HepG2 (cell line): ENCODE results near the gene RBX1. TPM values are rescaled to one million over a fixed set of nuclear protein-coding genes. Genes with fewer than 3 reads are reported as not detected.
A peak's percentile ranks its signal among the peaks of the same experiment; 100 is the strongest.

Experiments
- ATAC-seq: fragments of 200-7000 bp; cut with Tn5 transposase; 3 replicates; pipeline ENCODE4 v1.9.1; 2020; ENCODE audit warnings: mild to moderate bottlenecking, moderate library complexity
- BruUV-seq: library from RNA; stranded (reverse); fragments of 400-500 nt; replicated peaks from 2 replicates; lab custom pipeline; 2021; lab: Mats Ljungman, UMichigan
- CTCF ChIA-PET: fragments of 300-600 bp; formaldehyde crosslinking; extraction: SDS; loops from one replicate; lab custom pipeline; 2021; ENCODE audit warnings: low total read pairs, inconsistent platforms, low intra/inter-chr PET ratio; lab: Yijun Ruan, JAX
- POLR2A ChIA-PET: fragments of 350-600 bp; sonication (Branson Sonifier 250); formaldehyde crosslinking; loops from one replicate; lab custom pipeline; 2020; ENCODE audit warnings: antibody characterized with exemption, inconsistent platforms; lab: Yijun Ruan, JAX
- DNase-seq: peaks from one replicate; pipeline ENCODE4 v3.0.0-alpha.2; 2015; ENCODE audit warnings: low spot score
- FAIRE-seq: peaks from 3 replicates; lab custom pipeline; 2011; peaks lifted over from hg19 to GRCh38; lab: Jason Lieb, UNC
- H2AFZ ChIP-seq: one replicate; pipeline ENCODE4 v1.6.1; 2011; ENCODE audit warnings: low read length, inconsistent platforms
- H3K27ac ChIP-seq: fragments of 300-600 bp; 3 replicates; pipeline ENCODE4 v1.8.0; 2011; ENCODE audit warnings: mixed run types, mild to moderate bottlenecking, mixed read lengths, low read length, inconsistent platforms; ENCODE audit not compliant: insufficient read depth; ENCODE audit errors: extremely low read length
- H3K27me3 ChIP-seq, 2 experiments: fragments of 200-600 bp in 1 of 2; 2 replicates in 1 of 2; 3 replicates in 1 of 2; pipeline versions ENCODE4 v1.6.0 to v1.8.0; 2011; ENCODE audit warnings: low read length in 2 of 2, mild to moderate bottlenecking in 2 of 2, moderate library complexity in 2 of 2, inconsistent platforms in 1 of 2; ENCODE audit not compliant: insufficient read depth in 2 of 2, control insufficient read depth in 1 of 2
- H3K36me3 ChIP-seq, 2 experiments: fragments of 200-600 bp in 1 of 2; replicated peaks in 1 of 2; 2 replicates in 1 of 2; 3 replicates in 1 of 2; pipeline versions ENCODE4 v1.5.1 to v1.8.0; 2011; ENCODE audit warnings: low read length in 2 of 2, inconsistent platforms in 1 of 2; ENCODE audit not compliant: insufficient read depth in 2 of 2, control insufficient read depth in 1 of 2
- H3K4me1 ChIP-seq: 2 replicates; pipeline ENCODE4 v1.5.1; 2012; ENCODE audit warnings: low read length, inconsistent platforms; ENCODE audit not compliant: insufficient read depth
- H3K4me2 ChIP-seq: 2 replicates; pipeline ENCODE4 v1.6.0; 2011; ENCODE audit warnings: low read depth, low read length, inconsistent platforms
- H3K4me3 ChIP-seq, 3 experiments: fragments of 200-600 bp in 1 of 3; sonication (generic), shearing (Covaris generic) in 1 of 3; replicated peaks in 1 of 3; 2 replicates each; pipeline ENCODE4 v1.5.1; 2011 to 2016; ENCODE audit warnings: low read length in 3 of 3, inconsistent platforms in 2 of 3, low read depth in 2 of 3, mild to moderate bottlenecking in 2 of 3, control low read depth in 1 of 3, mixed read lengths in 1 of 3; ENCODE audit not compliant: insufficient read depth in 1 of 3
- H3K79me2 ChIP-seq: one replicate; pipeline ENCODE4 v1.6.1; 2011; ENCODE audit warnings: low read length, inconsistent platforms; ENCODE audit not compliant: insufficient read depth
- H3K9ac ChIP-seq: 2 replicates; pipeline ENCODE4 v1.6.0; 2011; ENCODE audit warnings: mild to moderate bottlenecking, low read depth, low read length, inconsistent platforms; ENCODE audit not compliant: insufficient read depth
- H3K9me3 ChIP-seq: 2 replicates; pipeline ENCODE4 v1.5.1; 2012; ENCODE audit warnings: mild to moderate bottlenecking, low read length
- H4K20me1 ChIP-seq: 2 replicates; pipeline ENCODE4 v1.6.0; 2011; ENCODE audit warnings: inconsistent platforms, mild to moderate bottlenecking, low read length, moderate library complexity; ENCODE audit not compliant: insufficient read depth
- AGO2 ChIP-seq: fragments of 200-400 bp; formaldehyde crosslinking; optimal IDR thresholded peaks from 2 replicates; pipeline ENCODE3; 2017; ENCODE audit warnings: mild to moderate bottlenecking, low read depth, low read length, moderate library complexity
- GLMP ChIP-seq: sonication (generic); formaldehyde crosslinking; IDR thresholded peaks from 2 replicates; pipeline ENCODE4 v1.9.0; 2021; ENCODE audit warnings: missing genetic modification reagents, mild to moderate bottlenecking, borderline replicate concordance
- HNF1B ChIP-seq: sonication (generic); formaldehyde crosslinking; IDR thresholded peaks from 2 replicates; pipeline ENCODE4 v1.5.1; 2020; ENCODE audit warnings: mild to moderate bottlenecking, moderate library complexity, missing genetic modification reagents
- KDM3A ChIP-seq: IDR thresholded peaks from 2 replicates; pipeline ENCODE4 v1.6.1; 2018; ENCODE audit warnings: low read depth, missing compliant biosample characterization
- PLRG1 ChIP-seq: fragments of 450-650 bp; conservative IDR thresholded peaks from 2 replicates; pipeline ENCODE4 v1.6.1; 2016
- ZBTB38 ChIP-seq: sonication (generic); formaldehyde crosslinking; IDR thresholded peaks from 2 replicates; pipeline ENCODE4 v1.5.1; 2020; ENCODE audit warnings: mild to moderate bottlenecking, missing genetic modification reagents
- ZFX ChIP-seq: sonication (generic); formaldehyde crosslinking; IDR thresholded peaks from 2 replicates; pipeline ENCODE4 v1.4.0; 2020; ENCODE audit warnings: mild to moderate bottlenecking, low read depth, missing genetic modification reagents, moderate library complexity
- ZNF20 ChIP-seq: sonication (generic); formaldehyde crosslinking; IDR thresholded peaks from 2 replicates; pipeline ENCODE4 v1.4.0; 2020; ENCODE audit warnings: mild to moderate bottlenecking, moderate library complexity, missing genetic modification reagents
- ZNF512B ChIP-seq: sonication (generic); formaldehyde crosslinking; IDR thresholded peaks from 2 replicates; pipeline ENCODE4 v1.5.1; 2020; ENCODE audit warnings: missing genetic modification reagents, mild to moderate bottlenecking, borderline replicate concordance
- ZNF768 ChIP-seq: sonication (generic); formaldehyde crosslinking; IDR thresholded peaks from 2 replicates; pipeline ENCODE4 v1.4.0; 2020; ENCODE audit warnings: missing genetic modification reagents
- ZNF781 ChIP-seq: sonication (generic); formaldehyde crosslinking; IDR thresholded peaks from 2 replicates; pipeline ENCODE4 v1.5.1; 2020; ENCODE audit warnings: borderline replicate concordance, mild to moderate bottlenecking, missing genetic modification reagents; ENCODE audit errors: not compliant biosample characterization
- ZUFSP ChIP-seq: sonication (generic); formaldehyde crosslinking; IDR thresholded peaks from 2 replicates; pipeline ENCODE4 v1.9.0; 2021; ENCODE audit warnings: missing genetic modification reagents, mild to moderate bottlenecking, borderline replicate concordance
- WGBS: methylation state at CpG from one replicate; pipeline ENCODE4 v1.1.6; 2017; ENCODE audit warnings: low lambda C conversion rate; 5-methylcytosine and 5-hydroxymethylcytosine counted together
- in situ Hi-C: cut with HindIII; loops from 2 replicates; pipeline ENCODE4 v1.10.0; 2017; ENCODE audit warnings: low pct_unique_long_range_greater_than_20kb; ENCODE audit not compliant: extremely low pct_ligation_motif_present
- intact Hi-C: fragments of 100-400 bp; cut with micrococcal nuclease; formaldehyde crosslinking; loops from one replicate; pipeline ENCODE4 v1.10.0; 2022; ENCODE audit not compliant: unreplicated experiment
- polyA plus RNA-seq, 8 experiments: library from polyadenylated mRNA; depleted of rRNA in 3 of 8; stranded (reverse) in 7 of 8; unstranded in 1 of 8; fragments of >200 nt; fragmentation: Illumina TruSeq in 4 of 8; extraction: Trizol in 4 of 8; gene quantifications; 2 replicates each; pipeline versions ENCODE4 v1.2.1 to v1.2.3, GENCODE V29; 2011 to 2016; ENCODE audit warnings: low read depth in 4 of 8, missing spikeins in 1 of 8, mixed read lengths in 1 of 8; ENCODE audit not compliant: insufficient read depth in 1 of 8
- total RNA-seq, 5 experiments: library from RNA; depleted of rRNA; stranded (reverse); fragments of >200 nt; fragmentation: Illumina TruSeq; extraction: Trizol; gene quantifications; 2 replicates each; pipeline ENCODE4 v1.2.3, GENCODE V29; 2016; ENCODE audit warnings: low read depth in 1 of 5

Gene RBX1
- total and polyA plus RNA-seq, 2 of the 13 experiments (the other 11 are each of a cell fraction or from before 2014, with no cell fraction given): 84.9 to 90.2 TPM

- intact Hi-C loops: no loop called here
- BruUV-seq: no TSS peak
- peak; percentile 78 for TF ChIP-seq ZNF768
- TF ChIP-seq HNF1B (CRISPR knock-in tag): 0 out of 2 replicates have a peak, but pooled peaks have one; percentile 16
- no peak for TF ChIP-seq ZUFSP (CRISPR knock-in tag)
- no peak for TF ChIP-seq AGO2
- no peak for TF ChIP-seq GLMP (CRISPR knock-in tag)
- TF ChIP-seq ZFX (CRISPR knock-in tag): peak; percentile 29; the same call in 1 of the 2 replicates
- no peak for TF ChIP-seq KDM3A (CRISPR knock-in tag)
- no peak for TF ChIP-seq PLRG1
- no peak for TF ChIP-seq ZNF781
- TF ChIP-seq ZBTB38 (CRISPR knock-in tag): peak; percentile 53; the same call in 1 of the 2 replicates
- TF ChIP-seq ZNF512B (CRISPR knock-in tag): no peak
- TF ChIP-seq ZNF20 (CRISPR knock-in tag): no peak
Measured at GRCh38 chr22:40982482-40983385, 31.6 kb downstream of the RBX1 start.

More at GRCh38 chr22:40982482-40983385, 31.6 kb downstream of the RBX1 start:
- peak overlapping the region in 1 of 3 experiments; percentile 23; a peak in 1 of 6 replicates for H3K4me3 ChIP-seq
- in situ Hi-C loops: no loop called here
- ATAC-seq (peak; percentile 84), FAIRE-seq (no peak), DNase-seq (no peak)
- H3K27me3 ChIP-seq: no peaks in the 10 kb centered on the region; a peak in 1 of 5 replicates
- H3K79me2 ChIP-seq: no peaks in the 10 kb centered on the region
- no peak overlapping the region for H3K27ac ChIP-seq
- POLR2A ChIA-PET: interaction anchor here (0.8 to 1.0 kb wide), 2 partner anchors 31 to 240 kb away, joined by 3 to 6 read pairs; no protein-coding TSS in a partner anchor
- H3K36me3 ChIP-seq: no peaks in the 10 kb centered on the region
- peak overlapping the region; percentile 97 for H2AFZ ChIP-seq
- CTCF ChIA-PET: no interaction called here
- 61% methylated on average over 18 of the region's 21 CpGs for WGBS
- no peaks in the 10 kb centered on the region for H3K9me3 ChIP-seq
- H3K4me2 ChIP-seq: peak overlapping the region; percentile 57
- H3K9ac ChIP-seq: no peak overlapping the region
- H3K4me1 ChIP-seq: peaks cover 23% of the 10 kb centered on the region
- H4K20me1 ChIP-seq: no peaks in the 10 kb centered on the region
